Astrocyte (in vitro differentiated cells and primary cell): Measurements from ENCODE around the gene SLC15A5. TPM values are rescaled to one million over a fixed set of nuclear protein-coding genes. Genes with fewer than 3 reads are reported as not detected.

Source experiments
- DNase-seq: peaks from one replicate; pipeline ENCODE4 v3.0.0-alpha.2; 2010; ENCODE audit warnings: low read depth
- FAIRE-seq: peaks from 2 replicates; lab custom pipeline; 2011; peaks lifted over from hg19 to GRCh38; lab: Jason Lieb, UNC
- H2AFZ ChIP-seq: 2 replicates; pipeline ENCODE4 v1.6.0; 2012; ENCODE audit warnings: low read depth, low read length, inconsistent platforms
- H3K27ac ChIP-seq: 2 replicates; pipeline ENCODE4 v1.5.1; 2011; ENCODE audit warnings: low read depth, low read length, inconsistent platforms
- H3K27me3 ChIP-seq: 2 replicates; pipeline ENCODE4 v1.6.0; 2011; ENCODE audit warnings: low read length, inconsistent platforms; ENCODE audit not compliant: insufficient read depth
- H3K36me3 ChIP-seq: 2 replicates; pipeline ENCODE4 v1.5.1; 2011; ENCODE audit warnings: low read length, inconsistent platforms; ENCODE audit not compliant: insufficient read depth
- H3K4me1 ChIP-seq: 2 replicates; pipeline ENCODE4 v1.5.1; 2011; ENCODE audit warnings: low read length, inconsistent platforms; ENCODE audit not compliant: insufficient read depth
- H3K4me2 ChIP-seq: 2 replicates; pipeline ENCODE4 v1.6.0; 2012; ENCODE audit warnings: low read length, inconsistent platforms
- H3K4me3 ChIP-seq: 2 replicates; pipeline ENCODE4 v1.5.1; 2011; ENCODE audit warnings: low read depth, mild to moderate bottlenecking, low read length, inconsistent platforms; ENCODE audit not compliant: insufficient read depth
- H3K79me2 ChIP-seq: 2 replicates; pipeline ENCODE4 v1.6.0; 2012; ENCODE audit warnings: mild to moderate bottlenecking, low read length, inconsistent platforms; ENCODE audit not compliant: insufficient read depth
- H3K9ac ChIP-seq: 2 replicates; pipeline ENCODE4 v1.6.0; 2012; ENCODE audit warnings: mild to moderate bottlenecking, low read length, inconsistent platforms
- H3K9me3 ChIP-seq: 2 replicates; pipeline ENCODE4 v1.5.1; 2012; ENCODE audit warnings: low read depth, mild to moderate bottlenecking, low read length, inconsistent platforms; ENCODE audit not compliant: insufficient read depth
- H4K20me1 ChIP-seq: 2 replicates; pipeline ENCODE4 v1.6.0; 2012; ENCODE audit warnings: low read length, inconsistent platforms; ENCODE audit not compliant: insufficient read depth
- H3K27ac Mint-ChIP-seq: one replicate; pipeline ENCODE4 v1.8.0; 2021; ENCODE audit warnings: mild to moderate bottlenecking, mixed read lengths; ENCODE audit not compliant: unreplicated experiment
- H3K27me3 Mint-ChIP-seq: one replicate; pipeline ENCODE4 v1.8.0; 2021; ENCODE audit warnings: low read depth, mixed read lengths; ENCODE audit not compliant: unreplicated experiment
- H3K36me3 Mint-ChIP-seq: one replicate; pipeline ENCODE4 v1.8.0; 2021; ENCODE audit warnings: low read depth, mixed read lengths; ENCODE audit not compliant: unreplicated experiment
- H3K4me1 Mint-ChIP-seq: one replicate; pipeline ENCODE4 v1.8.0; 2021; ENCODE audit warnings: low read depth, mixed read lengths; ENCODE audit not compliant: unreplicated experiment
- H3K4me3 Mint-ChIP-seq: one replicate; pipeline ENCODE4 v1.8.0; 2021; ENCODE audit warnings: mild to moderate bottlenecking, moderate library complexity, mixed read lengths; ENCODE audit not compliant: unreplicated experiment
- H3K9me3 Mint-ChIP-seq: one replicate; pipeline ENCODE4 v1.8.0; 2021; ENCODE audit warnings: mild to moderate bottlenecking, mixed read lengths; ENCODE audit not compliant: unreplicated experiment
- EZH2 ChIP-seq: IDR thresholded peaks from 2 replicates; pipeline ENCODE4 v1.6.1; 2012; ENCODE audit warnings: mild to moderate bottlenecking, low read length, inconsistent platforms; ENCODE audit not compliant: insufficient read depth
- total RNA-seq: library from RNA; stranded (reverse); gene quantifications from 2 replicates; pipeline ENCODE4 v1.2.1, GENCODE V29; 2021
- TF ChIP-seq, protein P1 (sequence below): IDR thresholded peaks from 2 replicates; pipeline ENCODE4 v1.5.1; 2011; ENCODE audit warnings: low read depth, mild to moderate bottlenecking, inconsistent platforms, low read length, moderate library complexity; ENCODE audit not compliant: insufficient read depth

Gene SLC15A5
- total RNA-seq, 1 donor from 2014 or later: not detected

DNA sequence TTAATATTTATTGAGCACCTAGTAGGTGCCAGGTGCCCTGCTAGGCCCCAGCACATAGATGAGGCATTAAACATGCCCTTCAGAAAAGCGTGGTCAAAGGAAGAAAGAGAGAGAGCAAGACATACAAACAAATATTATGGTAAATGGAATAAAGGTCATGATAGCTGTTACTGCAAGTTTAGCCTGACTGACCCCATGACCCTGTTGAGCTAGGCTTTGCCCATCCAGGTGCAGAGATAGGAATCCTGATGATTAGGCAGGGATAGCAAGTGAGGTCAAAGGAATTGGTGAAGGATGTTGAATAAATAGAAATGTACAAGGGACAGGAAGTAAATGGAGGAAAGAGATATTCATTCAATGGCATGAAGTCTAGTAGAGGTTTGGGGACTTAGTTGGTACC, 33.4 kb upstream of the SLC15A5 start:
- no peak for FAIRE-seq

DNA sequence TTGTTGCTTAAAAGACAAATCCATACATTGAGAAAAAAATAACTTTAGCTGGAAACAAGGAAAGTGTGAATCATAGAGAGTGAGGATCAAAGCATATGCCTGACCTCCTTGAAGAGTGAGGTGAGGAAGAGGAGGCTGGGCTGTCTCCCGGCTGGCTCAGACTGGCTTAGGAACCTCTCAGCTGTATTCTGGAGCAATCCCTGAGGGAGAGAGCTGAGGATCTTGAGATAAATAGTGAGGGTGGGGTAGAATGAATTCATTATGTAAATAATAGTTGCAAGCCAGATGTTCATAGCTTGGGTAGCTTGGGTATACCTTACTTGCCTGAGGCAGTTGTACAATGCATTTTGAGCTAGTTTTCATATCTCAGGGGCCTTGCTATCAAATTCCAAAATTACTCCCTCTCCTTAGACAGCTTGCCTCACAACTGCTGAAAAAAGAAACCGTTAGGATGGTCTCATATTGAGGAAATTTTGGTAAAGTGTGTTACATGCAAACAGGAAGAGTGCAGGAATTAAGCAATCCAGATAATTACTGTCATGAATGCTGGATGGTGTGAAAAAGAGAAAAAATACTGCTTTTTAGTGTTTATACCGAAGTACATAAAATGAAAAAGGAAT, 30.5 kb upstream of the SLC15A5 start:
- FAIRE-seq: no peak
- H3K36me3 ChIP-seq: no peaks in the 10 kb centered on the region
- Mint-ChIP-seq H3K27me3 (no peaks in the 10 kb centered on the region), H3K4me1 (peaks cover 3% of the 10 kb centered on the region), H3K27ac (no peak overlapping the region), H3K4me3 (no peak overlapping the region), H3K36me3 (peaks cover 3% of the 10 kb centered on the region), H3K9me3 (peaks cover 6% of the 10 kb centered on the region)
- H3K9ac ChIP-seq: no peak overlapping the region
- no peaks in the 10 kb centered on the region for H3K9me3 ChIP-seq
- no peak for DNase-seq
- H4K20me1 ChIP-seq: no peaks in the 10 kb centered on the region
- no peak overlapping the region for H3K4me2 ChIP-seq
- no peak overlapping the region for H3K27ac ChIP-seq
- H3K4me1 ChIP-seq: no peaks in the 10 kb centered on the region
- TF ChIP-seq, protein P1, sequence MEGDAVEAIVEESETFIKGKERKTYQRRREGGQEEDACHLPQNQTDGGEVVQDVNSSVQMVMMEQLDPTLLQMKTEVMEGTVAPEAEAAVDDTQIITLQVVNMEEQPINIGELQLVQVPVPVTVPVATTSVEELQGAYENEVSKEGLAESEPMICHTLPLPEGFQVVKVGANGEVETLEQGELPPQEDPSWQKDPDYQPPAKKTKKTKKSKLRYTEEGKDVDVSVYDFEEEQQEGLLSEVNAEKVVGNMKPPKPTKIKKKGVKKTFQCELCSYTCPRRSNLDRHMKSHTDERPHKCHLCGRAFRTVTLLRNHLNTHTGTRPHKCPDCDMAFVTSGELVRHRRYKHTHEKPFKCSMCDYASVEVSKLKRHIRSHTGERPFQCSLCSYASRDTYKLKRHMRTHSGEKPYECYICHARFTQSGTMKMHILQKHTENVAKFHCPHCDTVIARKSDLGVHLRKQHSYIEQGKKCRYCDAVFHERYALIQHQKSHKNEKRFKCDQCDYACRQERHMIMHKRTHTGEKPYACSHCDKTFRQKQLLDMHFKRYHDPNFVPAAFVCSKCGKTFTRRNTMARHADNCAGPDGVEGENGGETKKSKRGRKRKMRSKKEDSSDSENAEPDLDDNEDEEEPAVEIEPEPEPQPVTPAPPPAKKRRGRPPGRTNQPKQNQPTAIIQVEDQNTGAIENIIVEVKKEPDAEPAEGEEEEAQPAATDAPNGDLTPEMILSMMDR: no peak
- TF ChIP-seq EZH2: no peak
- no peaks in the 10 kb centered on the region for H3K27me3 ChIP-seq
- no peak overlapping the region for H2AFZ ChIP-seq
- H3K4me3 ChIP-seq: no peak overlapping the region
- no peaks in the 10 kb centered on the region for H3K79me2 ChIP-seq

More for the DNA sequence above, 33.4 kb upstream of the SLC15A5 start:
- no peaks in the 10 kb centered on the region for H3K79me2 ChIP-seq
- no peak for DNase-seq
- no peak overlapping the region for H3K4me3 ChIP-seq
- peaks cover 3% of the 10 kb centered on the region for H3K4me1 Mint-ChIP-seq
- TF ChIP-seq EZH2: no peak
- TF ChIP-seq, protein P1: no peak
- peaks cover 6% of the 10 kb centered on the region for H3K9me3 Mint-ChIP-seq
- no peak overlapping the region for H3K4me2 ChIP-seq
- H3K4me1 ChIP-seq: no peaks in the 10 kb centered on the region
- no peak overlapping the region for H2AFZ ChIP-seq
- no peak overlapping the region for H3K27ac ChIP-seq
- no peak overlapping the region for H3K27ac Mint-ChIP-seq
- H3K9me3 ChIP-seq: no peaks in the 10 kb centered on the region
- no peaks in the 10 kb centered on the region for H3K36me3 ChIP-seq
- H3K36me3 Mint-ChIP-seq: peaks cover 3% of the 10 kb centered on the region
- H3K27me3 ChIP-seq: no peaks in the 10 kb centered on the region
- no peaks in the 10 kb centered on the region for H4K20me1 ChIP-seq
- H3K4me3 Mint-ChIP-seq: no peak overlapping the region
- H3K27me3 Mint-ChIP-seq: no peaks in the 10 kb centered on the region
- H3K9ac ChIP-seq: no peak overlapping the region

DNA sequence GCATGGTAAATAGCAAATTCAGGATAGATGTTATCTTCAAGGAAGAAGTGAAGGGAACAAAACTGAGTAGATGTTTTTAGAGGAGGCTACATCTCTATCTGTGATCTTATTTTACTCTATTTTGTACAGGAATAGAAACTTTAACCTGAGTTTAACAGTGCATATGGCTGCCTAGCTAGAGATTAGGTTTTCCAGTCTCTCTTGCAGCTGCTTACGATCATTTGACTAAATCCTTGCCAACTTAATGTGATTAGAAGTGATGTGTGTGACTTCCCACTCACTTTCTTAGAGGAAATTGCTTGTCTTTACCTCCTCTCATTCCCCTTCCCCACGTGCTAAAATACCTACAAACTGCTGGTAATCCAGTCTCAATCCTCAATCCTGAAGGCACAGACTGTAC, 26.5 kb upstream of the SLC15A5 start:
- Mint-ChIP-seq H3K36me3 (peaks cover 2% of the 10 kb centered on the region), H3K4me1 (peaks cover 13% of the 10 kb centered on the region), H3K9me3 (peaks cover 3% of the 10 kb centered on the region), H3K4me3 (no peak overlapping the region), H3K27ac (no peak overlapping the region), H3K27me3 (no peaks in the 10 kb centered on the region)
- no peak overlapping the region for H2AFZ ChIP-seq
- FAIRE-seq (no peak), DNase-seq (no peak)
- no peaks in the 10 kb centered on the region for H4K20me1 ChIP-seq
- H3K9me3 ChIP-seq: no peaks in the 10 kb centered on the region
- TF ChIP-seq EZH2: no peak
- TF ChIP-seq, protein P1: no peak
- H3K9ac ChIP-seq: no peak overlapping the region
- no peak overlapping the region for H3K27ac ChIP-seq
- no peaks in the 10 kb centered on the region for H3K4me1 ChIP-seq
- H3K79me2 ChIP-seq: no peaks in the 10 kb centered on the region
- no peak overlapping the region for H3K4me3 ChIP-seq
- H3K27me3 ChIP-seq: no peaks in the 10 kb centered on the region
- no peaks in the 10 kb centered on the region for H3K36me3 ChIP-seq
- no peak overlapping the region for H3K4me2 ChIP-seq
